Testis (tissue), 3 donors: Measurements from ENCODE around the gene TSPAN32. TPM values are rescaled to one million over a fixed set of nuclear protein-coding genes. Genes with fewer than 3 reads are reported as not detected.
A peak's percentile ranks its signal among the peaks of the same experiment; 100 is the strongest.

Source experiments
- DNase-seq: peaks from one replicate; pipeline ENCODE4 v3.0.0-alpha.2; 2019
- H3K27ac ChIP-seq, 2 donors: fragments of 200-600 bp; sonication (generic); one replicate each; pipeline ENCODE4 v1.5.1; 2019
- H3K27me3 ChIP-seq: fragments of 200-600 bp; sonication (generic); one replicate; pipeline ENCODE4 v1.5.1; 2019
- H3K36me3 ChIP-seq: fragments of 200-600 bp; sonication (generic); one replicate; pipeline ENCODE4 v1.5.1; 2017; ENCODE audit warnings: low read depth; ENCODE audit errors: missing control alignments
- H3K4me1 ChIP-seq: fragments of 200-600 bp; sonication (generic); one replicate; pipeline ENCODE4 v1.5.1; 2019
- H3K4me3 ChIP-seq, 2 donors: fragments of 200-600 bp; sonication (generic); one replicate each; pipeline ENCODE4 v1.5.1; 2017 to 2019
- H3K9me3 ChIP-seq: fragments of 200-600 bp; sonication (generic); one replicate; pipeline ENCODE4 v1.5.1; 2017
- POLR2A ChIP-seq: fragments of 450-650 bp; IDR thresholded peaks from one replicate; pipeline ENCODE4 v1.6.1; 2017; ENCODE audit warnings: antibody characterized with exemption, mild to moderate bottlenecking, moderate library complexity
- WGBS, 2 donors: methylation state at CpG; one replicate each; pipeline ENCODE4 v1.1.5; 2018; 5-methylcytosine and 5-hydroxymethylcytosine counted together
- intact Hi-C: fragments of 100-400 bp; cut with DNase I; formaldehyde crosslinking; loops from one replicate; pipeline ENCODE4 v1.15.1; 2023; ENCODE audit warnings: low total_unique reads
- polyA plus RNA-seq: library from polyadenylated mRNA; stranded (reverse); fragments of 350-450 nt; fragmentation: Illumina TruSeq; extraction: RNeasy Lipid Tissue Mini Kit (QIAGEN cat#74804); gene quantifications from one replicate; pipeline ENCODE4 v1.2.3, GENCODE V29; 2014; ENCODE audit warnings: low read depth, low replicate concordance; ENCODE audit not compliant: insufficient read depth
- total RNA-seq, 2 donors: library from RNA; depleted of rRNA; stranded (reverse); fragments of >200 nt; gene quantifications; one replicate each; pipeline ENCODE4 v1.2.3, GENCODE V29; 2016
- TF ChIP-seq, protein P1 (sequence below), 3 experiments: fragments of 450-650 bp in 2 of 3; fragments of 200-600 bp in 1 of 3; sonication (generic) in 1 of 3; IDR thresholded peaks; one replicate each; pipeline ENCODE4 v1.5.1; 2016 to 2019; ENCODE audit warnings: antibody characterized with exemption in 3 of 3, mild to moderate bottlenecking in 2 of 3, moderate library complexity in 1 of 3

The TSPAN32 gene
- total and polyA plus RNA-seq, 3 donors from 2014 or later = 1.0 to 1.5 (median 1.1) TPM

- Histone ChIP-seq H3K36me3 (no peaks in the 10 kb centered on the region), H3K4me1 (peaks cover 9% of the 10 kb centered on the region), H3K4me3 (peak overlapping the region; percentile 45 to 57), H3K9me3 (no peaks in the 10 kb centered on the region), H3K27ac (peak overlapping the region in 1 of 2 donors; percentile 69), H3K27me3 (peaks cover 3% of the 10 kb centered on the region)
- DNase-seq = peak; percentile 68
- TF ChIP-seq POLR2A = no peak
- TF ChIP-seq, protein P1, sequence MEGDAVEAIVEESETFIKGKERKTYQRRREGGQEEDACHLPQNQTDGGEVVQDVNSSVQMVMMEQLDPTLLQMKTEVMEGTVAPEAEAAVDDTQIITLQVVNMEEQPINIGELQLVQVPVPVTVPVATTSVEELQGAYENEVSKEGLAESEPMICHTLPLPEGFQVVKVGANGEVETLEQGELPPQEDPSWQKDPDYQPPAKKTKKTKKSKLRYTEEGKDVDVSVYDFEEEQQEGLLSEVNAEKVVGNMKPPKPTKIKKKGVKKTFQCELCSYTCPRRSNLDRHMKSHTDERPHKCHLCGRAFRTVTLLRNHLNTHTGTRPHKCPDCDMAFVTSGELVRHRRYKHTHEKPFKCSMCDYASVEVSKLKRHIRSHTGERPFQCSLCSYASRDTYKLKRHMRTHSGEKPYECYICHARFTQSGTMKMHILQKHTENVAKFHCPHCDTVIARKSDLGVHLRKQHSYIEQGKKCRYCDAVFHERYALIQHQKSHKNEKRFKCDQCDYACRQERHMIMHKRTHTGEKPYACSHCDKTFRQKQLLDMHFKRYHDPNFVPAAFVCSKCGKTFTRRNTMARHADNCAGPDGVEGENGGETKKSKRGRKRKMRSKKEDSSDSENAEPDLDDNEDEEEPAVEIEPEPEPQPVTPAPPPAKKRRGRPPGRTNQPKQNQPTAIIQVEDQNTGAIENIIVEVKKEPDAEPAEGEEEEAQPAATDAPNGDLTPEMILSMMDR (IDR thresholded peaks at IDR 0.05) = no peak
- WGBS, 2 donors = 1 to 2% methylated on average over 34 to 89 of the region's 104 CpGs
- intact Hi-C loops = no loop called here
These were observed 32.1 kb upstream of the TSPAN32 start for GRCh38 chr11:2269601-2270321.

- H3K4me3 ChIP-seq = peak within 1 kb of the TSS; percentile 45 to 57
- TF ChIP-seq, protein P1 (IDR thresholded peaks at IDR 0.05) = no peak
- TF ChIP-seq POLR2A = no peak
- no peaks in the 10 kb centered on the region for H3K36me3 ChIP-seq
- H3K27me3 ChIP-seq = peaks cover 3% of the 10 kb centered on the region
- H3K27ac ChIP-seq = peak within 1 kb of the TSS in 1 of 2 donors; percentile 69
- H3K4me1 ChIP-seq = peaks cover 9% of the 10 kb centered on the region
- intact Hi-C loops = no loop called here
- DNase-seq = peak; percentile 16
- WGBS, 2 donors = 0 to 1% methylated on average over 18 to 72 of the region's 89 CpGs
- H3K9me3 ChIP-seq = no peaks in the 10 kb centered on the region
These were observed 31.3 kb upstream of the TSPAN32 start, which contains the start of gene ASCL2 for GRCh38 chr11:2270322-2271076. ASCL2 (minus strand) TSS chr11:2270588; CDS start chr11:2270332, 256 bp downstream.

DNA sequence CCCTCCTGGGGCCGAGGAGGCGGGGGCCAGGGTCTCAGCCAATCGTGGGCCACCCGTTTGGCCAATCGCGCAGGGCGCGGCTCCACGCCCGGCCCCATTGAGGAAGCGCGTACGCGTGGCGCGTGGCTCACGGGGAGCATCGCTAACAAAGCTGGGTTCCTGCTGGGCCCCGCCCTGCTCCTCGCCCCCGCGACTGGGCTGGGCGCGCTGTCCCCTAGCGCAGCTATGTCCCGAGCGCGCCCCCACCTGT, 30.8 kb upstream of the TSPAN32 start:
- Histone ChIP-seq H3K9me3 (no peaks in the 10 kb centered on the region), H3K27ac (no peak overlapping the region), H3K27me3 (peaks cover 3% of the 10 kb centered on the region), H3K36me3 (no peaks in the 10 kb centered on the region), H3K4me1 (peaks cover 9% of the 10 kb centered on the region), H3K4me3 (peak overlapping the region; percentile 9 to 57)
- intact Hi-C loops = no loop called here
- DNase-seq = peak; percentile 71
- WGBS, 2 donors = 3% methylated on average over 26 of the region's 28 CpGs; no CpG with 5 or more reads in 1 of the 2 donors
- no peak for TF ChIP-seq POLR2A
- TF ChIP-seq, protein P1 (IDR thresholded peaks at IDR 0.05) = no peak

DNA sequence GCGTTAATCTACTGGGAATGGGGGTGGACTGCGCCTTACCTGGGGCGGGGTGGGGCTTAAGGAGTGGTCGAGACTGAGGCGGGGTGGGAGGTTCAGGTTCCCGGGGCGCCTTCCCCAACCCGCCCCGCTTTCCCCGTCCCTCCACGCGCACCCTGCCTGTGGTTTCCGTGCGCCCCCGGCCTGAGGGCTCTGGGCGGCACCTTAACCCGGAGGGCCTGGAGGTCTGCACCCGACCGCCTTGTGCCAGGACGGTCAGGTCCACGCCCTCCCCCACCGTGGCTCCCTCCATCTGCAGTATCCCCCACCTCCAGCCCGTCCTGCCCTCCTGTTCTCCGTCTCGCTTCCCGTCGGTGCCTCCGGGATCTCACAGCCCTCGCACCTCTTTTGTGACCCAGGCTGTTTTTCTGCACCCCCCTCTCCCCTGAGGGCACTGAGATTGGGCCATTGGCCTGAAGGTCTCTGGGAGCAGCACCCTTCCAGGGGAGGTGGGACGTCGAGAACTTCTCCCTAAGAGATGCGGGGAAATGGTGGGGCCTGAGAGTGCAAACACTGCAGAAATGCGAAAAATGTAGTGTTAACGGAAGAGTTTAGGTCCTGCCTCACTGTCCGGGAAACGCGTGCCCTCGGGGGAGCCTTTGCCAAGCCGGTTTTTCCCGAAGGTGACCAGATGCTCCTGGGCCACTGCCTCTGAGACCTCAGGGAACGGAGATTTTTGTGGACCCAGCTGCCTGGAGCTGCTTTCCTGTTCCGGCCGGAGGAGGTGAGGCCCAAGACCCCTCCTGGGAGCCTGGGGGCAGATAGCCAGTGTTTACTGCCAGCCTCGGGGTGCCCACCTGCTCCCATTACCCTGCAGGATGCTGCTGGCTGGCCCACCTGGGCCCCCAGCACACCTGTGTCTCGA, 30.2 kb upstream of the TSPAN32 start:
- peaks cover 9% of the 10 kb centered on the region for H3K4me1 ChIP-seq
- TF ChIP-seq, protein P1 (IDR thresholded peaks at IDR 0.05) = no peak
- TF ChIP-seq POLR2A = no peak
- intact Hi-C loops = no loop called here
- H3K27ac ChIP-seq = no peak overlapping the region
- H3K9me3 ChIP-seq = no peaks in the 10 kb centered on the region
- WGBS, 2 donors = 33 to 35% methylated on average over 25 to 45 of the region's 45 CpGs
- peak; percentile 12 for DNase-seq
- H3K27me3 ChIP-seq = peaks cover 3% of the 10 kb centered on the region
- peak overlapping the region; percentile 9 to 57 for H3K4me3 ChIP-seq
- H3K36me3 ChIP-seq = no peaks in the 10 kb centered on the region
